ENCODE results near the gene SLFNL1.

The SLFNL1 gene

DNA sequence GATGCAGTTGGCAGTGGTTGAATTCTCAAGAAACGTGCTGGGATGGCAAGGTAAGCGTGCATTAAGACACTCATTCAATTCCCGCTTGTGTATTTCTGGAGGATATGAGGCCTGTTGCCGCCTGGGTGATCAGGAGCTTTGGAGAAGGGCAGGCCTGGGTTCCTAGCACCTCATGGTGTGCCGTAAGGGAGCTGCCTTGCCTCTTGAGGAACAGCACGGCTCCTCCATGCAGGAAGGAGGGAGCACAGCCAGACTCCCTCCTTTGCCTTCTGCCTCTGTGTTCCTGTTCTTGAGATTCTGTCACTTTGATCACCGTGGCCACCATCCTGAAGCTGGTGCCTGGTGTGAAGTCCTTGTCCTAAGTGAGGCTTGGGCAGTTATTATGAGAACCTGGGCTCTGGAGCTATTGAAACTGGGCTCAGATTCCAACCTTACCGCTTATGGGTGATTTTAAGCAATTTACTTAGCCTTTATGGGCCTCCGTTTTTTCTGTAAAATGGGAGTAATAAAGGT, 18.3 kb downstream of the SLFNL1 start:
- Histone ChIP-seq H3K9ac (ENCODE audit: low read length) (no peak overlapping the region), H3K9me3 (replicated peaks; ENCODE audit: insufficient read depth, low read length) (no peaks in the 10 kb centered on the region), H4K20me1 (ENCODE audit: insufficient read depth, low read length) (peaks cover 4% of the 10 kb centered on the region; the same call in 1 of the 2 replicates), H3K79me2 (ENCODE audit: low read length) (peaks cover 26% of the 10 kb centered on the region), H3F3A (ENCODE audit: insufficient read depth, low read length) (peaks cover 7% of the 10 kb centered on the region; the same call in 1 of the 2 replicates), H3K4me2 (ENCODE audit: low read depth, low read length) (no peak overlapping the region), H3K9me2 (replicated peaks; ENCODE audit: insufficient read depth, low read length) (no peaks in the 10 kb centered on the region), H3K4me3 (ENCODE audit: low read length) (no peak overlapping the region), H3K27ac (ENCODE audit: low read length) (peak overlapping the region; percentile 37; the same call in 1 of the 2 replicates), H2AFZ (ENCODE audit: low read length) (no peak overlapping the region), H3K36me3 (replicated peaks; ENCODE audit: insufficient read depth, low read length) (peaks cover 44% of the 10 kb centered on the region), H3K4me1 (ENCODE audit: low read length) (peaks cover 10% of the 10 kb centered on the region), H3K27me3 (replicated peaks; ENCODE audit: insufficient read depth, low read length) (no peaks in the 10 kb centered on the region)
- no peak for TF ChIP-seq CTCF (IDR thresholded peaks at IDR 0.05; ENCODE audit: low read length)
- TF ChIP-seq EZH2 (optimal IDR thresholded peaks at IDR 0.05; ENCODE audit: low read depth, low read length): no peak
- no peak for TF ChIP-seq EZH2phosphoT487 (IDR thresholded peaks at IDR 0.05; ENCODE audit: low read length)
- DNase-seq: no peak

DNA sequence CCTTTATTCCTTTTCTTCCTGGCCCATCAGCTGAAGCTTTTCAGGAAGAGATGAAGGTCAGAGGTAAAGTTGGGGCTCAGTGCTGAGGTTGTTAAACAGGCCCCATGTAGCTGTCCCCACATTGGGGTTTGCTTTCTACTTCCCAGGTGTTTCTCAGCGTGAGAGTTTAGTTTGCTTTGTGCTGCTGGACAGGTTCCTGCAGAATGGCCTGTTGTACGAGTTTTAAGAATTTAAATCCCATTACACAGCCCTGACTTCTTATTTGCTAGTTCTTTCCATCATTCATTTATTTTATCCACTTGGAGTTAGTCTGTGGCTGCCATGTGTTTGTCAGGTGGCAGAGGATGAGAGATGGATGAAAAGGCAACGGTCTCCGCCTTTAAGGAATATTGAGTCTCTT, 22.9 kb downstream of the SLFNL1 start:
- peaks cover 51% of the 10 kb centered on the region for H3K79me2 ChIP-seq (ENCODE audit: low read length)
- TF ChIP-seq CTCF (IDR thresholded peaks at IDR 0.05; ENCODE audit: low read length) (no peak), EZH2phosphoT487 (IDR thresholded peaks at IDR 0.05; ENCODE audit: low read length) (no peak), EZH2 (optimal IDR thresholded peaks at IDR 0.05; ENCODE audit: low read depth, low read length) (no peak)
- H2AFZ ChIP-seq (ENCODE audit: low read length): no peak overlapping the region
- H3K4me3 ChIP-seq (ENCODE audit: low read length): no peak overlapping the region
- peaks cover 44% of the 10 kb centered on the region for H3K36me3 ChIP-seq (replicated peaks; ENCODE audit: insufficient read depth, low read length)
- H4K20me1 ChIP-seq (ENCODE audit: insufficient read depth, low read length): peaks cover 4% of the 10 kb centered on the region; the same call in 1 of the 2 replicates
- peaks cover 10% of the 10 kb centered on the region for H3K4me1 ChIP-seq (ENCODE audit: low read length)
- no peaks in the 10 kb centered on the region for H3K9me2 ChIP-seq (replicated peaks; ENCODE audit: insufficient read depth, low read length)
- no peak overlapping the region for H3K9ac ChIP-seq (ENCODE audit: low read length)
- DNase-seq: no peak
- peaks cover 7% of the 10 kb centered on the region; the same call in 1 of the 2 replicates for H3F3A ChIP-seq (ENCODE audit: insufficient read depth, low read length)
- H3K4me2 ChIP-seq (ENCODE audit: low read depth, low read length): no peak overlapping the region
- H3K9me3 ChIP-seq (replicated peaks; ENCODE audit: insufficient read depth, low read length): no peaks in the 10 kb centered on the region
- no peaks in the 10 kb centered on the region for H3K27me3 ChIP-seq (replicated peaks; ENCODE audit: insufficient read depth, low read length)
- H3K27ac ChIP-seq (ENCODE audit: low read length): no peak overlapping the region

DNA sequence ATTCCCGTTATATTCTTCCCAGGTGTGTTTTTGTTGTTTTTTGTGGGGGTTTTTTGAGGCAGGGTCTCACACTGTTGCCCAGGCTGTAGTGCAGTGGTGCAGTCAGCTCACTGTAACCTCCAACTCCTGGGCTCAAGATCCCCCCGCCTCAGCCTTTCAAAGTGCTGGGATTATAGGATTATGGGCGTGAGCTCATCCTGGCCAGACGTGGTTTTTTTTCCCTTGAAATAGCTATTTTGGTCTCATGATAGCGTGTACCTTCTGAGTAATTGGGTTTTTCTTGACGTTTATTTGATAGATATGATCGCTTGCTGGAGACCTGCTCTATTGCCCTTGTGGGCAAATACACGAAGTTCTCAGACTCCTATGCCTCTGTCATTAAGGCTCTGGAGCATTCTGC, 24.4 kb downstream of the SLFNL1 start:
- peaks cover 62% of the 10 kb centered on the region for H3K79me2 ChIP-seq (ENCODE audit: low read length)
- no peak for DNase-seq
- no peaks in the 10 kb centered on the region for H3K9me3 ChIP-seq (replicated peaks; ENCODE audit: insufficient read depth, low read length)
- no peak overlapping the region for H2AFZ ChIP-seq (ENCODE audit: low read length)
- H3K27me3 ChIP-seq (replicated peaks; ENCODE audit: insufficient read depth, low read length): no peaks in the 10 kb centered on the region
- H3F3A ChIP-seq (ENCODE audit: insufficient read depth, low read length): peaks cover 2% of the 10 kb centered on the region; the same call in 1 of the 2 replicates
- no peaks in the 10 kb centered on the region for H3K4me1 ChIP-seq (ENCODE audit: low read length)
- no peaks in the 10 kb centered on the region for H3K9me2 ChIP-seq (replicated peaks; ENCODE audit: insufficient read depth, low read length)
- H3K27ac ChIP-seq (ENCODE audit: low read length): no peak overlapping the region
- H3K4me2 ChIP-seq (ENCODE audit: low read depth, low read length): no peak overlapping the region
- no peak overlapping the region for H3K9ac ChIP-seq (ENCODE audit: low read length)
- H3K4me3 ChIP-seq (ENCODE audit: low read length): no peak overlapping the region
- H3K36me3 ChIP-seq (replicated peaks; ENCODE audit: insufficient read depth, low read length): peaks cover 42% of the 10 kb centered on the region
- H4K20me1 ChIP-seq (ENCODE audit: insufficient read depth, low read length): peaks cover 4% of the 10 kb centered on the region; the same call in 1 of the 2 replicates
- TF ChIP-seq EZH2phosphoT487 (IDR thresholded peaks at IDR 0.05; ENCODE audit: low read length): no peak
- no peak for TF ChIP-seq CTCF (IDR thresholded peaks at IDR 0.05; ENCODE audit: low read length)
- TF ChIP-seq EZH2 (optimal IDR thresholded peaks at IDR 0.05; ENCODE audit: low read depth, low read length): no peak
